ENCODE results near the gene GIT2.

- TF ChIP-seq EZH2 (IDR thresholded peaks at IDR 0.05; ENCODE audit: borderline replicate concordance) = no peak
- TF ChIP-seq, protein P1, sequence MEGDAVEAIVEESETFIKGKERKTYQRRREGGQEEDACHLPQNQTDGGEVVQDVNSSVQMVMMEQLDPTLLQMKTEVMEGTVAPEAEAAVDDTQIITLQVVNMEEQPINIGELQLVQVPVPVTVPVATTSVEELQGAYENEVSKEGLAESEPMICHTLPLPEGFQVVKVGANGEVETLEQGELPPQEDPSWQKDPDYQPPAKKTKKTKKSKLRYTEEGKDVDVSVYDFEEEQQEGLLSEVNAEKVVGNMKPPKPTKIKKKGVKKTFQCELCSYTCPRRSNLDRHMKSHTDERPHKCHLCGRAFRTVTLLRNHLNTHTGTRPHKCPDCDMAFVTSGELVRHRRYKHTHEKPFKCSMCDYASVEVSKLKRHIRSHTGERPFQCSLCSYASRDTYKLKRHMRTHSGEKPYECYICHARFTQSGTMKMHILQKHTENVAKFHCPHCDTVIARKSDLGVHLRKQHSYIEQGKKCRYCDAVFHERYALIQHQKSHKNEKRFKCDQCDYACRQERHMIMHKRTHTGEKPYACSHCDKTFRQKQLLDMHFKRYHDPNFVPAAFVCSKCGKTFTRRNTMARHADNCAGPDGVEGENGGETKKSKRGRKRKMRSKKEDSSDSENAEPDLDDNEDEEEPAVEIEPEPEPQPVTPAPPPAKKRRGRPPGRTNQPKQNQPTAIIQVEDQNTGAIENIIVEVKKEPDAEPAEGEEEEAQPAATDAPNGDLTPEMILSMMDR (IDR thresholded peaks at IDR 0.05; ENCODE audit: poor library complexity) = no peak
- no peak for TF ChIP-seq EZH2phosphoT487 (IDR thresholded peaks at IDR 0.05; ENCODE audit: low read depth, severe bottlenecking, unreplicated experiment)
These were observed 32.2 kb upstream of the GIT2 start for GRCh38 chr12:110028323-110028722.

All from hepatocyte (in vitro differentiated cells).